Bone marrow (tissue), 2 donors: Measurements from ENCODE around the gene IL2RA.
"Not testable (repeated sequence)": the region's sequence is repeated elsewhere in the genome, so short reads cannot be mapped to it uniquely, and the experiment has no call there.

ENCODE experiments used
- DNase-seq, 2 donors: peaks; one replicate each; lab custom pipeline; 2025; lab: John Stamatoyannopoulos, UW

Gene IL2RA

GRCh38 chr10:5981529-5981928 is 80.6 kb downstream of the IL2RA start:
- DNase-seq, result no peak

- no peak for DNase-seq
These were observed 84.0 kb downstream of the IL2RA start for GRCh38 chr10:5978230-5978489.

GRCh38 chr10:5977471-5978229 is 84.5 kb downstream of the IL2RA start, which contains the start of gene IL15RA:
IL15RA (minus strand) TSS chr10:5977543; CDS start chr10:5977492, 51 bp downstream.
- peak; percentile 65 to 71 for DNase-seq

GRCh38 chr10:5976512-5977470 is 85.4 kb downstream of the IL2RA start:
- DNase-seq, result peak; percentile 8 to 42

GRCh38 chr10:5975641-5976473 is 86.3 kb downstream of the IL2RA start:
- DNase-seq, result peak; percentile 29 to 89

GRCh38 chr10:5973069-5973468 is 89.1 kb downstream of the IL2RA start:
- DNase-seq, result no peak

- no peak for DNase-seq
These were observed 90.3 kb downstream of the IL2RA start for GRCh38 chr10:5971886-5972285.

- DNase-seq, result peak in 1 of 2 donors; percentile 9
These were observed 90.8 kb downstream of the IL2RA start for GRCh38 chr10:5971315-5971832.

GRCh38 chr10:5970527-5970926 is 91.6 kb downstream of the IL2RA start:
- DNase-seq, result no peak

- DNase-seq, result no peak
These were observed 92.1 kb downstream of the IL2RA start for GRCh38 chr10:5970066-5970465.

GRCh38 chr10:5968681-5969453 is 93.3 kb downstream of the IL2RA start:
- DNase-seq, result no peak

- no peak for DNase-seq
These were observed 94.0 kb downstream of the IL2RA start for GRCh38 chr10:5968037-5968680.

- DNase-seq, result no peak
These were observed 96.9 kb downstream of the IL2RA start for GRCh38 chr10:5965266-5965665.

GRCh38 chr10:5964736-5965135 is 97.4 kb downstream of the IL2RA start:
- no peak for DNase-seq

- no peak for DNase-seq
These were observed 98.6 kb downstream of the IL2RA start for GRCh38 chr10:5963591-5963990.

- DNase-seq, result no peak
These were observed 99.1 kb downstream of the IL2RA start for GRCh38 chr10:5963071-5963470.

- DNase-seq, result not testable (repeated sequence)
These were observed 99.7 kb downstream of the IL2RA start for GRCh38 chr10:5962358-5962940.

GRCh38 chr10:5961405-5962100 is 100.6 kb downstream of the IL2RA start:
- no peak for DNase-seq

- not testable (repeated sequence) for DNase-seq
These were observed 101.2 kb downstream of the IL2RA start for GRCh38 chr10:5960973-5961275.
